GM23338 (cell line): ENCODE data around the gene MID1. TPM values are rescaled to one million over a fixed set of nuclear protein-coding genes. Genes with fewer than 3 reads are reported as not detected.

ENCODE experiments used
- ATAC-seq: fragments of 200-7000 bp; cut with Tn5 transposase; 3 replicates; pipeline ENCODE4 v1.9.1; 2020
- DNase-seq: peaks from one replicate; pipeline ENCODE4 v3.0.0-alpha.2; 2015; ENCODE audit warnings: low spot score
- H2AFZ ChIP-seq: fragments of 200-600 bp; sonication (generic); 2 replicates; pipeline ENCODE4 v1.8.0; 2016; ENCODE audit warnings: antibody characterized with exemption, mild to moderate bottlenecking, moderate library complexity
- H3F3A ChIP-seq: fragments of 200-600 bp; sonication (generic); replicated peaks from 2 replicates; pipeline ENCODE4 v1.8.0; 2017; ENCODE audit warnings: antibody characterized with exemption, mixed run types, low read depth
- H3K27ac ChIP-seq: fragments of 200-600 bp; sonication (generic); 2 replicates; pipeline ENCODE4 v1.6.1; 2016; ENCODE audit warnings: low read depth
- H3K27me3 ChIP-seq: fragments of 200-600 bp; sonication (generic); 2 replicates; pipeline ENCODE4 v1.8.0; 2016; ENCODE audit warnings: mild to moderate bottlenecking, mixed run types, moderate library complexity; ENCODE audit not compliant: insufficient read depth
- H3K36me3 ChIP-seq: fragments of 200-600 bp; sonication (generic); 2 replicates; pipeline ENCODE4 v1.8.0; 2016; ENCODE audit warnings: mild to moderate bottlenecking; ENCODE audit not compliant: insufficient read depth
- H3K4me1 ChIP-seq: fragments of 200-600 bp; sonication (generic); 2 replicates; pipeline ENCODE4 v1.8.0; 2016; ENCODE audit warnings: mild to moderate bottlenecking, moderate library complexity; ENCODE audit not compliant: insufficient read depth
- H3K4me2 ChIP-seq: fragments of 200-600 bp; sonication (generic); 2 replicates; pipeline ENCODE4 v1.7.1; 2017; ENCODE audit warnings: mixed run types
- H3K4me3 ChIP-seq: fragments of 200-600 bp; sonication (generic); 2 replicates; pipeline ENCODE4 v1.6.1; 2016; ENCODE audit warnings: mixed run types
- H3K79me2 ChIP-seq: fragments of 200-600 bp; sonication (generic); replicated peaks from 2 replicates; pipeline ENCODE4 v1.8.0; 2017; ENCODE audit warnings: mild to moderate bottlenecking; ENCODE audit not compliant: insufficient read depth
- H3K9me2 ChIP-seq: fragments of 200-600 bp; sonication (generic); 2 replicates; pipeline ENCODE4 v1.8.0; 2017; ENCODE audit not compliant: insufficient read depth
- H4K20me1 ChIP-seq: fragments of 200-600 bp; sonication (generic); replicated peaks from 2 replicates; pipeline ENCODE4 v1.8.0; 2017; ENCODE audit warnings: mild to moderate bottlenecking; ENCODE audit not compliant: insufficient read depth
- H3K27ac Mint-ChIP-seq: 2 replicates; pipeline ENCODE4 v1.8.0; 2020; ENCODE audit warnings: inconsistent platforms, mild to moderate bottlenecking, moderate library complexity, mixed read lengths
- H3K27me3 Mint-ChIP-seq: 3 replicates; pipeline ENCODE4 v1.8.0; 2022; ENCODE audit warnings: low read depth, mild to moderate bottlenecking, moderate library complexity, mixed read lengths, inconsistent platforms; ENCODE audit not compliant: insufficient read depth, poor library complexity
- H3K36me3 Mint-ChIP-seq: 3 replicates; pipeline ENCODE4 v1.8.0; 2021; ENCODE audit warnings: low read depth, mild to moderate bottlenecking, inconsistent platforms, moderate library complexity, mixed read lengths
- H3K4me1 Mint-ChIP-seq: 3 replicates; pipeline ENCODE4 v1.8.0; 2020; ENCODE audit warnings: mild to moderate bottlenecking, inconsistent platforms, mixed read lengths
- H3K4me3 Mint-ChIP-seq: 3 replicates; pipeline ENCODE4 v1.8.0; 2021; ENCODE audit warnings: moderate library complexity, mild to moderate bottlenecking, inconsistent platforms, mixed read lengths
- H3K9me3 Mint-ChIP-seq: 3 replicates; pipeline ENCODE4 v1.8.0; 2020; ENCODE audit warnings: moderate library complexity, mild to moderate bottlenecking, inconsistent platforms, mixed read lengths
- CREB1 ChIP-seq: fragments of 250-450 bp; sonication (Bioruptor Pico); IDR thresholded peaks from 2 replicates; pipeline ENCODE4 v1.5.0; 2020; ENCODE audit warnings: low read depth, mild to moderate bottlenecking, moderate library complexity
- EZH2 ChIP-seq: fragments of 200-600 bp; sonication (generic); IDR thresholded peaks from one replicate; pipeline ENCODE4 v1.8.0; 2017; ENCODE audit warnings: antibody characterized with exemption, mild to moderate bottlenecking, low read depth; ENCODE audit not compliant: unreplicated experiment
- EZH2phosphoT487 ChIP-seq: fragments of 200-600 bp; sonication (generic); IDR thresholded peaks from one replicate; pipeline ENCODE4 v1.8.1; 2018; ENCODE audit warnings: antibody characterized with exemption; ENCODE audit not compliant: unreplicated experiment
- JUNB ChIP-seq: IDR thresholded peaks from one replicate; pipeline ENCODE4 v1.6.1; 2016; ENCODE audit warnings: antibody characterized with exemption; ENCODE audit not compliant: unreplicated experiment
- NANOG ChIP-seq: IDR thresholded peaks from 2 replicates; pipeline ENCODE4 v1.6.1; 2016; ENCODE audit warnings: antibody characterized with exemption, borderline replicate concordance
- POLR2AphosphoS5 ChIP-seq: IDR thresholded peaks from 2 replicates; pipeline ENCODE4 v1.6.1; 2016; ENCODE audit warnings: antibody characterized with exemption, low read depth
- STAT1 ChIP-seq: IDR thresholded peaks from one replicate; pipeline ENCODE4 v1.6.1; 2016; ENCODE audit warnings: antibody characterized with exemption; ENCODE audit not compliant: unreplicated experiment
- ZNF114 ChIP-seq: fragments of 250-450 bp; sonication (Bioruptor Pico); IDR thresholded peaks from 2 replicates; pipeline ENCODE4 v1.5.0; 2020; ENCODE audit warnings: mild to moderate bottlenecking, moderate library complexity
- polyA plus RNA-seq: library from polyadenylated mRNA; unstranded; fragments of >200 nt; fragmentation: Nextera tagmentation; extraction: Ambion mirVana; gene quantifications from 2 replicates; pipeline ENCODE4 v1.2.1, GENCODE V29; 2016
- total RNA-seq: library from RNA; depleted of rRNA; stranded (reverse); fragments of >200 nt; shearing (Covaris generic); gene quantifications from 2 replicates; pipeline ENCODE4 v1.2.3, GENCODE V29; 2014
- TF ChIP-seq, protein P1 (sequence below), 2 experiments: fragments of 200-600 bp in 1 of 2; sonication (generic) in 1 of 2; conservative IDR thresholded peaks; 2 replicates each; pipeline versions ENCODE4 v1.5.1 to v1.6.1; 2016 to 2017; ENCODE audit warnings: antibody characterized with exemption in 2 of 2, low read depth in 2 of 2, mild to moderate bottlenecking in 2 of 2, moderate library complexity in 1 of 2
- TF ChIP-seq, protein P2 (sequence below): fragments of 250-450 bp; sonication (Bioruptor Pico); IDR thresholded peaks from 2 replicates; pipeline ENCODE4 v1.5.0; 2020; ENCODE audit warnings: mild to moderate bottlenecking, moderate library complexity
- TF ChIP-seq, protein P3 (sequence below): IDR thresholded peaks from one replicate; pipeline ENCODE4 v1.6.1; 2018; ENCODE audit warnings: antibody characterized with exemption; ENCODE audit not compliant: unreplicated experiment

The MID1 gene
- total and polyA plus RNA-seq, 2 experiments from 2014 or later = 27.2 to 39.3 TPM

DNA sequence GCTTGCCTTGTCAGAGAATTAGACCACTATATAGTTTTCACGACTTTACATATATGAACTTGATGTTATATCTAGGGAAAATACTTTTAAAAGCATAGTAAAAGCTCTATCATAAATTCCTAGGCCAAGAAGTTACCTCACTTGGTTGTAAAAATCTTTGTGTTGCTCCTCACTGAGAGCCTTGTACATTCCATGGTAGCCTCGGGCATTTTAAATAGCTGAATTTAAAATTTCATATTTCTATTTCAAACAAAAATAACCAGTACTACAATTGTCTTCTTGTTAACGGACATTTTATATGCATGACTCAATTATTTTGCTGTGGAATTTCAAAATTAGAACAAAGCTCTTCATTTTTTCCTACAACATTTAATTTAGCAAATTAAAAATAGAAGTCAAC lies 107.6 kb downstream of the MID1 start:
- Mint-ChIP-seq H3K4me3 (no peak overlapping the region), H3K27me3 (peaks cover 1% of the 10 kb centered on the region), H3K9me3 (no peaks in the 10 kb centered on the region), H3K27ac (no peak overlapping the region), H3K36me3 (peaks cover 12% of the 10 kb centered on the region; the same call in 2 of the 3 replicates), H3K4me1 (peaks cover 34% of the 10 kb centered on the region)
- H4K20me1 ChIP-seq = no peaks in the 10 kb centered on the region
- 0 out of 2 replicates have a peak, but pooled peaks cover 9% of the 10 kb centered on the region for H3K79me2 ChIP-seq
- H3K27me3 ChIP-seq = no peaks in the 10 kb centered on the region
- TF ChIP-seq POLR2AphosphoS5 (no peak), CREB1 (CRISPR knock-in tag) (no peak), JUNB (no peak), EZH2 (no peak)
- H3K4me3 ChIP-seq = no peak overlapping the region
- no peak overlapping the region for H3K27ac ChIP-seq
- H3K36me3 ChIP-seq = no peaks in the 10 kb centered on the region
- no peak overlapping the region for H3K4me2 ChIP-seq
- H3K9me2 ChIP-seq = no peaks in the 10 kb centered on the region
- peaks cover 35% of the 10 kb centered on the region for H3K4me1 ChIP-seq
- ATAC-seq = no peak
- DNase-seq = no peak
- peaks cover 7% of the 10 kb centered on the region; the same call in 1 of the 2 replicates for H3F3A ChIP-seq
- no peak overlapping the region for H2AFZ ChIP-seq

DNA sequence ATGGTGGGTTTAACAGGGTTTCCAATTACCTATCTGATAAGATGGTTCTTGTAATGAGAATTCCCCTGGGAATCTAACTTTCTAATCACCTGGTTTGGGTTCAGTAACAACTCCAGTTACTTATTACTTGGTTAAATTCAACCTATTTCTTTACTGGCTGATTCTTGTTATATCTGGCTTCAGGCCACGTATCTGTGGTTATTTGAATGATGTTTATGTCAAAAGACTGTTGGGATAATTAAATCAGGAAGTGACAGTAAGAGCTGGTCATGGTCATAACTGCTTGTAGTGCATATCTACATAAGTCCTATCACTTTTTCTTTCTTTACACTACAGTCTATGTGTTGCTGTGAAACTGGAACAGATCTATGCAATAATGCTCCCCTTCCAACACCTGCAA lies 108.1 kb downstream of the MID1 start:
- no peaks in the 10 kb centered on the region for H3K27me3 ChIP-seq
- no peak overlapping the region for H3K27ac Mint-ChIP-seq
- no peak for TF ChIP-seq EZH2
- TF ChIP-seq STAT1 = no peak
- TF ChIP-seq, protein P1, sequence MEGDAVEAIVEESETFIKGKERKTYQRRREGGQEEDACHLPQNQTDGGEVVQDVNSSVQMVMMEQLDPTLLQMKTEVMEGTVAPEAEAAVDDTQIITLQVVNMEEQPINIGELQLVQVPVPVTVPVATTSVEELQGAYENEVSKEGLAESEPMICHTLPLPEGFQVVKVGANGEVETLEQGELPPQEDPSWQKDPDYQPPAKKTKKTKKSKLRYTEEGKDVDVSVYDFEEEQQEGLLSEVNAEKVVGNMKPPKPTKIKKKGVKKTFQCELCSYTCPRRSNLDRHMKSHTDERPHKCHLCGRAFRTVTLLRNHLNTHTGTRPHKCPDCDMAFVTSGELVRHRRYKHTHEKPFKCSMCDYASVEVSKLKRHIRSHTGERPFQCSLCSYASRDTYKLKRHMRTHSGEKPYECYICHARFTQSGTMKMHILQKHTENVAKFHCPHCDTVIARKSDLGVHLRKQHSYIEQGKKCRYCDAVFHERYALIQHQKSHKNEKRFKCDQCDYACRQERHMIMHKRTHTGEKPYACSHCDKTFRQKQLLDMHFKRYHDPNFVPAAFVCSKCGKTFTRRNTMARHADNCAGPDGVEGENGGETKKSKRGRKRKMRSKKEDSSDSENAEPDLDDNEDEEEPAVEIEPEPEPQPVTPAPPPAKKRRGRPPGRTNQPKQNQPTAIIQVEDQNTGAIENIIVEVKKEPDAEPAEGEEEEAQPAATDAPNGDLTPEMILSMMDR (conservative IDR thresholded peaks at IDR 0.05; ENCODE audit: low read depth in 2 of 2) = no peak
- no peak for TF ChIP-seq POLR2AphosphoS5
- no peak for TF ChIP-seq CREB1 (CRISPR knock-in tag)
- TF ChIP-seq, protein P2, sequence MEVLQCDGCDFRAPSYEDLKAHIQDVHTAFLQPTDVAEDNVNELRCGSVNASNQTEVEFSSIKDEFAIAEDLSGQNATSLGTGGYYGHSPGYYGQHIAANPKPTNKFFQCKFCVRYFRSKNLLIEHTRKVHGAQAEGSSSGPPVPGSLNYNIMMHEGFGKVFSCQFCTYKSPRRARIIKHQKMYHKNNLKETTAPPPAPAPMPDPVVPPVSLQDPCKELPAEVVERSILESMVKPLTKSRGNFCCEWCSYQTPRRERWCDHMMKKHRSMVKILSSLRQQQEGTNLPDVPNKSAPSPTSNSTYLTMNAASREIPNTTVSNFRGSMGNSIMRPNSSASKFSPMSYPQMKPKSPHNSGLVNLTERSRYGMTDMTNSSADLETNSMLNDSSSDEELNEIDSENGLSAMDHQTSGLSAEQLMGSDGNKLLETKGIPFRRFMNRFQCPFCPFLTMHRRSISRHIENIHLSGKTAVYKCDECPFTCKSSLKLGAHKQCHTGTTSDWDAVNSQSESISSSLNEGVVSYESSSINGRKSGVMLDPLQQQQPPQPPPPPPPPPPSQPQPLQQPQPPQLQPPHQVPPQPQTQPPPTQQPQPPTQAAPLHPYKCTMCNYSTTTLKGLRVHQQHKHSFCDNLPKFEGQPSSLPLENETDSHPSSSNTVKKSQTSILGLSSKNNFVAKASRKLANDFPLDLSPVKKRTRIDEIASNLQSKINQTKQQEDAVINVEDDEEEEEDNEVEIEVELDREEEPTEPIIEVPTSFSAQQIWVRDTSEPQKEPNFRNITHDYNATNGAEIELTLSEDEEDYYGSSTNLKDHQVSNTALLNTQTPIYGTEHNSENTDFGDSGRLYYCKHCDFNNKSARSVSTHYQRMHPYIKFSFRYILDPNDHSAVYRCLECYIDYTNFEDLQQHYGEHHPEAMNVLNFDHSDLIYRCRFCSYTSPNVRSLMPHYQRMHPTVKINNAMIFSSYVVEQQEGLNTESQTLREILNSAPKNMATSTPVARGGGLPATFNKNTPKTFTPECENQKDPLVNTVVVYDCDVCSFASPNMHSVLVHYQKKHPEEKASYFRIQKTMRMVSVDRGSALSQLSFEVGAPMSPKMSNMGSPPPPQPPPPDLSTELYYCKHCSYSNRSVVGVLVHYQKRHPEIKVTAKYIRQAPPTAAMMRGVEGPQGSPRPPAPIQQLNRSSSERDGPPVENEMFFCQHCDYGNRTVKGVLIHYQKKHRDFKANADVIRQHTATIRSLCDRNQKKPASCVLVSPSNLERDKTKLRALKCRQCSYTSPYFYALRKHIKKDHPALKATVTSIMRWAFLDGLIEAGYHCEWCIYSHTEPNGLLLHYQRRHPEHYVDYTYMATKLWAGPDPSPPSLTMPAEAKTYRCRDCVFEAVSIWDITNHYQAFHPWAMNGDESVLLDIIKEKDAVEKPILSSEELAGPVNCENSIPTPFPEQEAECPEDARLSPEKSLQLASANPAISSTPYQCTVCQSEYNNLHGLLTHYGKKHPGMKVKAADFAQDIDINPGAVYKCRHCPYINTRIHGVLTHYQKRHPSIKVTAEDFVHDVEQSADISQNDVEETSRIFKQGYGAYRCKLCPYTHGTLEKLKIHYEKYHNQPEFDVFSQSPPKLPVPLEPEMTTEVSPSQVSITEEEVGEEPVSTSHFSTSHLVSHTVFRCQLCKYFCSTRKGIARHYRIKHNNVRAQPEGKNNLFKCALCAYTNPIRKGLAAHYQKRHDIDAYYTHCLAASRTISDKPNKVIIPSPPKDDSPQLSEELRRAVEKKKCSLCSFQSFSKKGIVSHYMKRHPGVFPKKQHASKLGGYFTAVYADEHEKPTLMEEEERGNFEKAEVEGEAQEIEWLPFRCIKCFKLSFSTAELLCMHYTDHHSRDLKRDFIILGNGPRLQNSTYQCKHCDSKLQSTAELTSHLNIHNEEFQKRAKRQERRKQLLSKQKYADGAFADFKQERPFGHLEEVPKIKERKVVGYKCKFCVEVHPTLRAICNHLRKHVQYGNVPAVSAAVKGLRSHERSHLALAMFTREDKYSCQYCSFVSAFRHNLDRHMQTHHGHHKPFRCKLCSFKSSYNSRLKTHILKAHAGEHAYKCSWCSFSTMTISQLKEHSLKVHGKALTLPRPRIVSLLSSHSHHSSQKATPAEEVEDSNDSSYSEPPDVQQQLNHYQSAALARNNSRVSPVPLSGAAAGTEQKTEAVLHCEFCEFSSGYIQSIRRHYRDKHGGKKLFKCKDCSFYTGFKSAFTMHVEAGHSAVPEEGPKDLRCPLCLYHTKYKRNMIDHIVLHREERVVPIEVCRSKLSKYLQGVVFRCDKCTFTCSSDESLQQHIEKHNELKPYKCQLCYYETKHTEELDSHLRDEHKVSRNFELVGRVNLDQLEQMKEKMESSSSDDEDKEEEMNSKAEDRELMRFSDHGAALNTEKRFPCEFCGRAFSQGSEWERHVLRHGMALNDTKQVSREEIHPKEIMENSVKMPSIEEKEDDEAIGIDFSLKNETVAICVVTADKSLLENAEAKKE (CRISPR knock-in tag) = no peak
- TF ChIP-seq EZH2phosphoT487 = no peak
- no peak for TF ChIP-seq NANOG
- TF ChIP-seq, protein P3, sequence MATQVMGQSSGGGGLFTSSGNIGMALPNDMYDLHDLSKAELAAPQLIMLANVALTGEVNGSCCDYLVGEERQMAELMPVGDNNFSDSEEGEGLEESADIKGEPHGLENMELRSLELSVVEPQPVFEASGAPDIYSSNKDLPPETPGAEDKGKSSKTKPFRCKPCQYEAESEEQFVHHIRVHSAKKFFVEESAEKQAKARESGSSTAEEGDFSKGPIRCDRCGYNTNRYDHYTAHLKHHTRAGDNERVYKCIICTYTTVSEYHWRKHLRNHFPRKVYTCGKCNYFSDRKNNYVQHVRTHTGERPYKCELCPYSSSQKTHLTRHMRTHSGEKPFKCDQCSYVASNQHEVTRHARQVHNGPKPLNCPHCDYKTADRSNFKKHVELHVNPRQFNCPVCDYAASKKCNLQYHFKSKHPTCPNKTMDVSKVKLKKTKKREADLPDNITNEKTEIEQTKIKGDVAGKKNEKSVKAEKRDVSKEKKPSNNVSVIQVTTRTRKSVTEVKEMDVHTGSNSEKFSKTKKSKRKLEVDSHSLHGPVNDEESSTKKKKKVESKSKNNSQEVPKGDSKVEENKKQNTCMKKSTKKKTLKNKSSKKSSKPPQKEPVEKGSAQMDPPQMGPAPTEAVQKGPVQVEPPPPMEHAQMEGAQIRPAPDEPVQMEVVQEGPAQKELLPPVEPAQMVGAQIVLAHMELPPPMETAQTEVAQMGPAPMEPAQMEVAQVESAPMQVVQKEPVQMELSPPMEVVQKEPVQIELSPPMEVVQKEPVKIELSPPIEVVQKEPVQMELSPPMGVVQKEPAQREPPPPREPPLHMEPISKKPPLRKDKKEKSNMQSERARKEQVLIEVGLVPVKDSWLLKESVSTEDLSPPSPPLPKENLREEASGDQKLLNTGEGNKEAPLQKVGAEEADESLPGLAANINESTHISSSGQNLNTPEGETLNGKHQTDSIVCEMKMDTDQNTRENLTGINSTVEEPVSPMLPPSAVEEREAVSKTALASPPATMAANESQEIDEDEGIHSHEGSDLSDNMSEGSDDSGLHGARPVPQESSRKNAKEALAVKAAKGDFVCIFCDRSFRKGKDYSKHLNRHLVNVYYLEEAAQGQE = no peak
- TF ChIP-seq ZNF114 (CRISPR knock-in tag) = no peak
- H4K20me1 ChIP-seq = no peaks in the 10 kb centered on the region
- H3K9me2 ChIP-seq = no peaks in the 10 kb centered on the region
- no peak for ATAC-seq
- peaks cover 1% of the 10 kb centered on the region for H3K27me3 Mint-ChIP-seq
- no peak overlapping the region for H3K4me3 Mint-ChIP-seq
- H3K9me3 Mint-ChIP-seq = no peaks in the 10 kb centered on the region
- no peak overlapping the region for H3K27ac ChIP-seq
- no peaks in the 10 kb centered on the region for H3K36me3 ChIP-seq
- peaks cover 7% of the 10 kb centered on the region; the same call in 1 of the 2 replicates for H3F3A ChIP-seq
- peaks cover 34% of the 10 kb centered on the region for H3K4me1 Mint-ChIP-seq
- DNase-seq = no peak
- no peak overlapping the region for H3K4me3 ChIP-seq
- H3K4me2 ChIP-seq = no peak overlapping the region
- 0 out of 2 replicates have a peak, but pooled peaks cover 11% of the 10 kb centered on the region for H3K79me2 ChIP-seq
- no peak overlapping the region for H2AFZ ChIP-seq
- peaks cover 9% of the 10 kb centered on the region; the same call in 2 of the 3 replicates for H3K36me3 Mint-ChIP-seq
- H3K4me1 ChIP-seq = peaks cover 35% of the 10 kb centered on the region
